SU-DHL-6 (cell line): ENCODE measurements around the gene MYOG.

ENCODE experiments used
- H2AFZ ChIP-seq: fragments of 200-600 bp; sonication (generic); 2 replicates; pipeline ENCODE4 v1.6.1; 2014; ENCODE audit warnings: low read depth, mild to moderate bottlenecking, moderate library complexity, mixed read lengths, antibody characterized with exemption, low read length; ENCODE audit not compliant: severe bottlenecking
- H3F3A ChIP-seq: fragments of 200-600 bp; shearing (Covaris generic); 2 replicates; pipeline ENCODE4 v1.6.0; 2016; ENCODE audit warnings: antibody characterized with exemption, mild to moderate bottlenecking; ENCODE audit not compliant: insufficient read depth
- H3K27ac ChIP-seq: fragments of 200-600 bp; sonication (generic); 2 replicates; pipeline ENCODE4 v1.5.1; 2016; ENCODE audit warnings: low read depth, mild to moderate bottlenecking, low read length, moderate library complexity, mixed read lengths
- H3K27me3 ChIP-seq: fragments of 200-600 bp; sonication (generic), shearing (Covaris generic); 2 replicates; pipeline ENCODE4 v1.6.0; 2014; ENCODE audit warnings: mild to moderate bottlenecking, low read length
- H3K36me3 ChIP-seq: fragments of 200-600 bp; sonication (generic); 2 replicates; pipeline ENCODE4 v1.6.1; 2014; ENCODE audit warnings: mild to moderate bottlenecking, low read length, mixed read lengths
- H3K4me2 ChIP-seq: fragments of 300-600, 200-600 bp; shearing (Covaris generic), sonication (generic); 2 replicates; pipeline ENCODE4 v1.6.0; 2014; ENCODE audit warnings: low read length, low read depth, mild to moderate bottlenecking; ENCODE audit not compliant: poor library complexity, severe bottlenecking
- H3K4me3 ChIP-seq: fragments of 200-600 bp; sonication (generic); 2 replicates; pipeline ENCODE4 v1.5.1; 2014; ENCODE audit warnings: antibody characterized with exemption, low read length, mild to moderate bottlenecking, mixed read lengths; ENCODE audit not compliant: insufficient read depth, poor library complexity, severe bottlenecking
- H3K79me2 ChIP-seq: fragments of 200-600 bp; sonication (generic); 2 replicates; pipeline ENCODE4 v1.6.1; 2014; ENCODE audit warnings: mild to moderate bottlenecking, low read length, moderate library complexity; ENCODE audit not compliant: insufficient read depth
- H3K9ac ChIP-seq: fragments of 200-600 bp; sonication (generic); 2 replicates; pipeline ENCODE4 v1.7.0; 2014; ENCODE audit warnings: mild to moderate bottlenecking, low read length
- H3K9me2 ChIP-seq: fragments of 200-600 bp; sonication (generic); replicated peaks from 2 replicates; pipeline ENCODE4 v1.6.1; 2014; ENCODE audit warnings: low read length; ENCODE audit not compliant: insufficient read depth
- H3K9me3 ChIP-seq: fragments of 200-600 bp; sonication (generic); 2 replicates; pipeline ENCODE4 v1.6.1; 2014; ENCODE audit warnings: low read length, mixed read lengths; ENCODE audit not compliant: insufficient read depth
- H4K20me1 ChIP-seq: fragments of 200-600 bp; sonication (generic); 2 replicates; pipeline ENCODE4 v1.6.1; 2014; ENCODE audit warnings: low read depth, mild to moderate bottlenecking, antibody characterized with exemption, low read length, moderate library complexity, mixed read lengths
- CTCF ChIP-seq: fragments of 200-600 bp; sonication (generic); IDR thresholded peaks from one replicate; pipeline ENCODE4 v1.5.1; 2017; ENCODE audit warnings: antibody characterized with exemption, mild to moderate bottlenecking, low read length, moderate library complexity; ENCODE audit not compliant: insufficient read depth, poor library complexity, severe bottlenecking
- EZH2phosphoT487 ChIP-seq: fragments of 200-600 bp; sonication (generic), shearing (Covaris generic); conservative IDR thresholded peaks from 2 replicates; pipeline ENCODE4 v1.6.1; 2018; ENCODE audit warnings: mild to moderate bottlenecking, antibody characterized with exemption, low read length, moderate library complexity, mixed read lengths

The MYOG gene

GRCh38 chr1:203122159-203122558 is 36.3 kb upstream of the MYOG start:
- no peak for TF ChIP-seq EZH2phosphoT487
- no peak for TF ChIP-seq CTCF
- H3K4me2 ChIP-seq, result no peak overlapping the region
- no peak overlapping the region for H3K4me3 ChIP-seq
- H3K36me3 ChIP-seq, result no peaks in the 10 kb centered on the region
- H3K27me3 ChIP-seq, result no peaks in the 10 kb centered on the region
- no peak overlapping the region for H3K9ac ChIP-seq
- H3K79me2 ChIP-seq, result no peaks in the 10 kb centered on the region
- no peak overlapping the region for H2AFZ ChIP-seq
- H3K27ac ChIP-seq, result no peak overlapping the region
- H3K9me3 ChIP-seq, result no peaks in the 10 kb centered on the region
- H4K20me1 ChIP-seq, result no peaks in the 10 kb centered on the region
- no peaks in the 10 kb centered on the region for H3F3A ChIP-seq
- H3K9me2 ChIP-seq, result no peaks in the 10 kb centered on the region

- Histone ChIP-seq H3K9me2 (no peaks in the 10 kb centered on the region), H3F3A (no peaks in the 10 kb centered on the region), H3K27me3 (no peaks in the 10 kb centered on the region), H3K9me3 (no peaks in the 10 kb centered on the region), H3K79me2 (no peaks in the 10 kb centered on the region), H2AFZ (no peak overlapping the region), H3K36me3 (no peaks in the 10 kb centered on the region), H3K27ac (no peak overlapping the region), H3K9ac (no peak overlapping the region), H4K20me1 (no peaks in the 10 kb centered on the region), H3K4me2 (no peak overlapping the region), H3K4me3 (no peak overlapping the region)
- TF ChIP-seq CTCF (no peak), EZH2phosphoT487 (no peak)
Measured at GRCh38 chr1:203121186-203122015, 35.6 kb upstream of the MYOG start.

GRCh38 chr1:203120325-203121153 is 34.7 kb upstream of the MYOG start:
- Histone ChIP-seq H3K36me3 (no peaks in the 10 kb centered on the region), H3K4me2 (no peak overlapping the region), H3K9me3 (no peaks in the 10 kb centered on the region), H2AFZ (no peak overlapping the region), H3K9me2 (no peaks in the 10 kb centered on the region), H3K79me2 (no peaks in the 10 kb centered on the region), H4K20me1 (no peaks in the 10 kb centered on the region), H3F3A (no peaks in the 10 kb centered on the region), H3K27ac (no peak overlapping the region), H3K9ac (no peak overlapping the region), H3K27me3 (no peaks in the 10 kb centered on the region), H3K4me3 (no peak overlapping the region)
- TF ChIP-seq CTCF (no peak), EZH2phosphoT487 (no peak)
